ENCODE data around the gene DMC1. TPM values are rescaled to one million over a fixed set of nuclear protein-coding genes. Genes with fewer than 3 reads are reported as not detected.

Gene DMC1
- total and polyA plus RNA-seq, 2 of the 4 experiments (the other 2 are of a cell fraction), result 0.18 to 0.38 TPM

DNA sequence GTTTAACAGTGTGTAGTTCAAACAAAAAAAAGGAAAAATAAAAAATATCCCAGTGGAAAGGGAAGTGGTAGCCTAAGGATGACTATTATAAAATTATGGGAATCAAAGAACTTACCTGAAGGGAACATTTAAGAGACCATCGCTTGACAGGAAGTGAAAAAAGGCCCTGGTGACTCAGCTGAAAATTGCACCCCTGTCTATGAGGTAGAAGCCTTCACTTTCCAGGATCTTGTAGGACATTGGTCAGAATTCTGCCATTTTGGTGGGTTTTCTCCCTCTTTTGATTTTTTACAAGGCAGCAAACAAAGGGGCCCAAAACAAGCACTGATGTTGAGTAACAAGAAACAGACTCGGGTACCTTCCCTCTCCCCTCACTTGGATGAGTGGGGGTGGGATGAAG is 79.5 kb downstream of the DMC1 start:
- Histone ChIP-seq H3K27ac (ENCODE audit: insufficient read depth, low read length) (peak overlapping the region; percentile 27; the same call in 1 of the 2 replicates), H3K4me3 (ENCODE audit: insufficient read depth, low read depth, low read length) (no peak overlapping the region), H3K9me1 (ENCODE audit: insufficient read depth, low read length) (peaks cover 27% of the 10 kb centered on the region), H2AFZ (replicated peaks; ENCODE audit: low read length, poor library complexity) (no peak overlapping the region), H2AK5ac (ENCODE audit: low read depth, low read length) (no peak overlapping the region), H4K8ac (ENCODE audit: low read depth in 2 of 2, low read length in 2 of 2) (no peak overlapping the region), H3K36me3 (ENCODE audit: control insufficient read depth, insufficient read depth, low read length) (peaks cover 71% of the 10 kb centered on the region), H3K9ac (ENCODE audit: low read depth, low read length) (no peak overlapping the region), H2BK15ac (ENCODE audit: low read depth, low read length) (no peak overlapping the region), H3K4me1 (ENCODE audit: control insufficient read depth, insufficient read depth, low read length) (peaks cover 29% of the 10 kb centered on the region), H3K9me3 (ENCODE audit: control insufficient read depth, insufficient read depth, low read length) (no peaks in the 10 kb centered on the region), H3K23ac (ENCODE audit: low read depth, low read length) (no peak overlapping the region), H3K79me1 (ENCODE audit: low read depth in 1 of 2, low read length in 2 of 2) (peaks cover 47 to 82% of the 10 kb centered on the region in 2 experiments), H2AK9ac (replicated peaks; ENCODE audit: low read depth, low read length, poor library complexity) (no peak overlapping the region), H3K18ac (ENCODE audit: low read depth, low read length) (no peak overlapping the region), H3K4ac (ENCODE audit: low read depth, low read length) (no peak overlapping the region), H2BK120ac (ENCODE audit: low read depth, low read length) (no peak overlapping the region), H4K5ac (ENCODE audit: low read depth, low read length) (no peak overlapping the region), H4K91ac (ENCODE audit: insufficient read depth, low read depth, low read length) (no peak overlapping the region), H3K14ac (replicated peaks; ENCODE audit: low read depth, low read length) (no peak overlapping the region), H3K56ac (ENCODE audit: extremely low read depth, insufficient read depth, low read length) (no peak overlapping the region), H3K27me3 (ENCODE audit: control insufficient read depth, insufficient read depth, low read length) (no peaks in the 10 kb centered on the region), H2BK5ac (ENCODE audit: low read depth, low read length, poor library complexity, severe bottlenecking) (no peak overlapping the region), H2BK20ac (ENCODE audit: low read depth, low read length) (no peak overlapping the region), H4K20me1 (ENCODE audit: insufficient read depth, low read length) (peaks cover 95% of the 10 kb centered on the region), H3K4me2 (ENCODE audit: low read depth, low read length) (no peak overlapping the region)
- no peak for ATAC-seq (ENCODE audit: low read depth)
- 100% methylated on average over 1 of the region's 2 CpGs; no CpG with 5 or more reads in 1 of the 2 experiments for WGBS, 2 experiments (ENCODE audit: extremely low coverage in 2 of 2, insufficient read length in 1 of 2)
- dilution Hi-C loops (cut with HindIII; ENCODE audit: low sequenced_read_pairs, unreplicated experiment), result no loop called here
- in situ Hi-C loops (cut with MboI; ENCODE audit: low sequenced_read_pairs), result no loop called here
- DNase-seq, result no peak
- no TSS peak for BruUV-seq (replicated peaks)
- POLR2A ChIA-PET (ENCODE audit: unreplicated experiment), result no interaction called here
- no peak for TF ChIP-seq RCOR1 (IDR thresholded peaks at IDR 0.05; ENCODE audit: insufficient replicate concordance, low read length)
- TF ChIP-seq CHD1 (IDR thresholded peaks at IDR 0.05; ENCODE audit: low read depth, low read length), result no peak
- 0 out of 2 replicates have a peak, but pooled peaks have one; percentile 31 for TF ChIP-seq NFE2L2 (IDR thresholded peaks at IDR 0.05; ENCODE audit: low read depth, low read length)
- TF ChIP-seq, protein P1, sequence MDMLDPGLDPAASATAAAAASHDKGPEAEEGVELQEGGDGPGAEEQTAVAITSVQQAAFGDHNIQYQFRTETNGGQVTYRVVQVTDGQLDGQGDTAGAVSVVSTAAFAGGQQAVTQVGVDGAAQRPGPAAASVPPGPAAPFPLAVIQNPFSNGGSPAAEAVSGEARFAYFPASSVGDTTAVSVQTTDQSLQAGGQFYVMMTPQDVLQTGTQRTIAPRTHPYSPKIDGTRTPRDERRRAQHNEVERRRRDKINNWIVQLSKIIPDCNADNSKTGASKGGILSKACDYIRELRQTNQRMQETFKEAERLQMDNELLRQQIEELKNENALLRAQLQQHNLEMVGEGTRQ (IDR thresholded peaks at IDR 0.05; ENCODE audit: low read depth, low read length), result no peak
- TF ChIP-seq CEBPB (IDR thresholded peaks at IDR 0.05; ENCODE audit: low read depth, low read length), result no peak
- CTCF ChIA-PET, result interaction anchor here (0.6 to 1.5 kb wide), 3 partner anchors 12 to 421 kb away, joined by 3 to 5 read pairs (median 4); partner anchors contain the start of gene TOMM22
- intact Hi-C loops (cut with micrococcal nuclease), result no loop called here
